Lung (tissue), 12 donors: ENCODE data around the gene LRRC27. TPM values are rescaled to one million over a fixed set of nuclear protein-coding genes. Genes with fewer than 3 reads are reported as not detected.

Experiments used
- ATAC-seq: fragments of 200-7000 bp; cut with Tn5 transposase; one replicate; pipeline ENCODE4 v1.9.1; 2020; ENCODE audit warnings: moderate number of reproducible peaks; ENCODE audit not compliant: insufficient read depth, low FRiP score
- DNase-seq, 3 donors: peaks; one replicate each; pipeline ENCODE4 v3.0.0-alpha.2; 2013 to 2017
- H3K27ac ChIP-seq, 2 donors: one replicate each; pipeline ENCODE4 v1.5.1; 2013; ENCODE audit warnings: mild to moderate bottlenecking in 2 of 2, moderate library complexity in 2 of 2, control low read depth in 1 of 2, inconsistent platforms in 1 of 2, low read depth in 1 of 2, low read length in 1 of 2
- H3K27me3 ChIP-seq, 3 donors: one replicate each; pipeline ENCODE4 v1.5.1; 2013; ENCODE audit warnings: low read length in 2 of 3; ENCODE audit not compliant: control insufficient read depth in 3 of 3, insufficient read depth in 3 of 3
- H3K36me3 ChIP-seq, 4 donors: one replicate each; pipeline ENCODE4 v1.5.1; 2013; ENCODE audit warnings: low read length in 4 of 4, mild to moderate bottlenecking in 1 of 4, moderate library complexity in 1 of 4; ENCODE audit not compliant: control insufficient read depth in 4 of 4, insufficient read depth in 4 of 4
- H3K4me1 ChIP-seq, 5 donors: one replicate each; pipeline ENCODE4 v1.5.1; 2013; ENCODE audit warnings: low read length in 5 of 5, mild to moderate bottlenecking in 2 of 5, moderate library complexity in 1 of 5; ENCODE audit not compliant: control insufficient read depth in 5 of 5, insufficient read depth in 5 of 5
- H3K4me3 ChIP-seq: one replicate; pipeline ENCODE4 v1.5.1; 2013; ENCODE audit warnings: mild to moderate bottlenecking, control low read depth, moderate library complexity
- H3K9ac ChIP-seq, 2 donors: one replicate each; pipeline ENCODE4 v1.5.1; 2013; ENCODE audit warnings: low read length in 2 of 2, control low read depth in 1 of 2; ENCODE audit not compliant: insufficient read depth in 1 of 2
- H3K9me3 ChIP-seq, 4 donors: one replicate each; pipeline ENCODE4 v1.5.1; 2013; ENCODE audit warnings: low read length in 3 of 4, mild to moderate bottlenecking in 1 of 4, moderate library complexity in 1 of 4; ENCODE audit not compliant: control insufficient read depth in 4 of 4, insufficient read depth in 3 of 4
- WGBS, 2 donors: extraction: QIAGEN DNeasy Blood & Tissue Kit; methylation state at CpG; one replicate each; pipeline ENCODE4 v1.1.7; 2013; 5-methylcytosine and 5-hydroxymethylcytosine counted together
- polyA plus RNA-seq, 2 donors: library from polyadenylated mRNA; stranded (reverse); fragments of 200-250 nt; gene quantifications; one replicate each; pipeline ENCODE4 v1.2.1, GENCODE V29; 2013
- total RNA-seq, 2 donors: library from RNA; depleted of rRNA in 1 of 2; stranded (reverse); fragments of >200 nt in 1 of 2; gene quantifications; one replicate each; pipeline ENCODE4 v1.2.1, GENCODE V29; 2014 to 2021
- TF ChIP-seq, protein P1 (sequence below): IDR thresholded peaks from 2 replicates; pipeline ENCODE4 v1.5.1; 2012; ENCODE audit warnings: mild to moderate bottlenecking; ENCODE audit errors: control extremely low read depth, extremely low read depth
- donor health status: control.
- donor health status: control.
- donor health status: Bipolar disorder and iron deficiency.
- donor health status: healthy.
- donor health status: DM: yes; HTN: yes; CAD: no.

LRRC27 gene
- total and polyA plus RNA-seq, 4 donors, result 5.8 to 25.5 (median 17.2) TPM

GRCh38 chr10:132347211-132347930, 15.4 kb downstream of the LRRC27 start:
- ATAC-seq, result no peak
- TF ChIP-seq, protein P1, sequence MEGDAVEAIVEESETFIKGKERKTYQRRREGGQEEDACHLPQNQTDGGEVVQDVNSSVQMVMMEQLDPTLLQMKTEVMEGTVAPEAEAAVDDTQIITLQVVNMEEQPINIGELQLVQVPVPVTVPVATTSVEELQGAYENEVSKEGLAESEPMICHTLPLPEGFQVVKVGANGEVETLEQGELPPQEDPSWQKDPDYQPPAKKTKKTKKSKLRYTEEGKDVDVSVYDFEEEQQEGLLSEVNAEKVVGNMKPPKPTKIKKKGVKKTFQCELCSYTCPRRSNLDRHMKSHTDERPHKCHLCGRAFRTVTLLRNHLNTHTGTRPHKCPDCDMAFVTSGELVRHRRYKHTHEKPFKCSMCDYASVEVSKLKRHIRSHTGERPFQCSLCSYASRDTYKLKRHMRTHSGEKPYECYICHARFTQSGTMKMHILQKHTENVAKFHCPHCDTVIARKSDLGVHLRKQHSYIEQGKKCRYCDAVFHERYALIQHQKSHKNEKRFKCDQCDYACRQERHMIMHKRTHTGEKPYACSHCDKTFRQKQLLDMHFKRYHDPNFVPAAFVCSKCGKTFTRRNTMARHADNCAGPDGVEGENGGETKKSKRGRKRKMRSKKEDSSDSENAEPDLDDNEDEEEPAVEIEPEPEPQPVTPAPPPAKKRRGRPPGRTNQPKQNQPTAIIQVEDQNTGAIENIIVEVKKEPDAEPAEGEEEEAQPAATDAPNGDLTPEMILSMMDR, result no peak

GRCh38 chr10:132347931-132348267, 15.9 kb downstream of the LRRC27 start:
- no peaks in the 10 kb centered on the region for H3K9me3 ChIP-seq
- TF ChIP-seq, protein P1, result no peak
- ATAC-seq (no peak), DNase-seq (no peak)
- no peaks in the 10 kb centered on the region for H3K4me1 ChIP-seq
- H3K27me3 ChIP-seq, result no peaks in the 10 kb centered on the region
- no peak overlapping the region for H3K4me3 ChIP-seq
- H3K27ac ChIP-seq, result no peak overlapping the region
- WGBS, 2 donors, result 88 to 92% methylated on average over 13 of the region's 13 CpGs
- H3K36me3 ChIP-seq, result peaks cover 4 to 21% (median 13%) of the 10 kb centered on the region in 4 donors
- no peak overlapping the region for H3K9ac ChIP-seq

More at GRCh38 chr10:132347211-132347930, 15.4 kb downstream of the LRRC27 start:
- Histone ChIP-seq H3K9me3 (peaks cover 0 to under 1% (median 0%) of the 10 kb centered on the region in 4 donors), H3K27me3 (no peaks in the 10 kb centered on the region), H3K36me3 (peaks cover 4 to 26% (median 14%) of the 10 kb centered on the region in 4 donors), H3K4me3 (no peak overlapping the region), H3K9ac (no peak overlapping the region), H3K27ac (no peak overlapping the region), H3K4me1 (no peaks in the 10 kb centered on the region)
- no peak for DNase-seq
- 95 to 96% methylated on average over 23 of the region's 23 CpGs for WGBS, 2 donors

DNA sequence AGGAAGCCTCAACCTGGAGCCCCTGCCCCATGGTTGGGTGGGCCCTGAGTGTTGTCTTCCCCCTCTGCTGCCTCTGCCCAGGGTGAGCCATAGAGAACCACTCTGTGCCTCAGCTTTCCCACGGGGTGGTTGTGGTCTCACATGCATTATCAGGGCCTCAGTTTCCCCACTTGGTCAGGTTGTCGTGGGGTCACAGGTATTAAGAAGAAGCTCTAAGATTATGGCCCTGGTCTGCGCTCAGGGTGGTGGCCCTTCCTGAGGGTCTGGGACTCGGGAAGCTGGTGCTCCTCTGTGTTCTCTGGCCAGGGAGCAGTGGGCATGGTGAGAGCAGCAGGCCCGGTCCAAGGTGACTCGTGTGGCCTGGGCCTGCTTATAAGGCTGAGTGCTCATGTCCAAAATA, 17.8 kb downstream of the LRRC27 start:
- Histone ChIP-seq H3K4me1 (no peaks in the 10 kb centered on the region), H3K27ac (no peak overlapping the region), H3K4me3 (no peak overlapping the region), H3K36me3 (peaks cover 1 to 18% (median 12%) of the 10 kb centered on the region in 4 donors), H3K27me3 (no peaks in the 10 kb centered on the region), H3K9me3 (no peaks in the 10 kb centered on the region), H3K9ac (no peak overlapping the region)
- no peak for DNase-seq
- 92 to 94% methylated on average over 6 of the region's 6 CpGs for WGBS, 2 donors
- TF ChIP-seq, protein P1, result no peak
- no peak for ATAC-seq

DNA sequence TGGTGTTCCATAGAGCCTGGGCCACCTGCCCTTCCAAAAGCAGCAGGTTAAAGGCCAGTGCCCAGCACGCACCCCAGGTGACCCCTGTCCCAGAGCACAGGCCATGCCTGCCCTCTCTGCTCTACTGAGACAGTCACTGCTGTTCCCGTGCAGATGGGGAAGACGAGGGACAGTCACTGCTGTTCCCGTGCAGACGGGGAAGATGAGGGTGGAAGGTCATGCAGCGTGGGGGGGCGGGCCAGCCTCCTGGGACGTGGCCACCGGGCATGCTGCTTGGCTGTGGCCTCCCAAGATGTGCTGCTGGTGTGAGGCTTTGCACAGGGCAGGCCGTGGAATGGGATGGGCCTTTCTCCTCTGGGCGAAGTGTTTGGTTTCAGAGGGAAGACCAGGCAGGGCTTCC, 18.4 kb downstream of the LRRC27 start:
- Histone ChIP-seq H3K36me3 (peaks cover 0 to 14% (median 9%) of the 10 kb centered on the region in 4 donors), H3K9ac (no peak overlapping the region), H3K4me3 (no peak overlapping the region), H3K27me3 (no peaks in the 10 kb centered on the region), H3K27ac (no peak overlapping the region), H3K4me1 (no peaks in the 10 kb centered on the region), H3K9me3 (no peaks in the 10 kb centered on the region)
- TF ChIP-seq, protein P1, result no peak
- 90 to 91% methylated on average over 10 to 11 of the region's 11 CpGs for WGBS, 2 donors
- ATAC-seq, result no peak
- no peak for DNase-seq
